HEK293 (cell line): ENCODE results near the gene CSPG4.

Source experiments
- CTCF ChIP-seq: fragments of 450-650 bp; formaldehyde crosslinking; IDR thresholded peaks from 2 replicates; pipeline ENCODE4 v1.5.1; 2016; ENCODE audit warnings: missing biosample characterization, missing genetic modification characterization
- ZNF138 ChIP-seq: fragments of 450-650 bp; formaldehyde crosslinking; IDR thresholded peaks from 2 replicates; pipeline ENCODE4 v1.5.1; 2016; ENCODE audit warnings: missing biosample characterization, missing genetic modification characterization, borderline replicate concordance
- ZNF26 ChIP-seq: fragments of 450-650 bp; formaldehyde crosslinking; IDR thresholded peaks from 2 replicates; pipeline ENCODE4 v1.5.1; 2016; ENCODE audit warnings: missing biosample characterization, missing genetic modification characterization
- ZNF513 ChIP-seq: fragments of 450-650 bp; IDR thresholded peaks from 2 replicates; pipeline ENCODE4 v1.5.1; 2018; ENCODE audit warnings: missing biosample characterization, missing genetic modification characterization
- ZNF792 ChIP-seq: fragments of 450-650 bp; formaldehyde crosslinking; IDR thresholded peaks from 2 replicates; pipeline ENCODE4 v1.5.1; 2016; ENCODE audit warnings: missing biosample characterization, missing genetic modification characterization

DNA sequence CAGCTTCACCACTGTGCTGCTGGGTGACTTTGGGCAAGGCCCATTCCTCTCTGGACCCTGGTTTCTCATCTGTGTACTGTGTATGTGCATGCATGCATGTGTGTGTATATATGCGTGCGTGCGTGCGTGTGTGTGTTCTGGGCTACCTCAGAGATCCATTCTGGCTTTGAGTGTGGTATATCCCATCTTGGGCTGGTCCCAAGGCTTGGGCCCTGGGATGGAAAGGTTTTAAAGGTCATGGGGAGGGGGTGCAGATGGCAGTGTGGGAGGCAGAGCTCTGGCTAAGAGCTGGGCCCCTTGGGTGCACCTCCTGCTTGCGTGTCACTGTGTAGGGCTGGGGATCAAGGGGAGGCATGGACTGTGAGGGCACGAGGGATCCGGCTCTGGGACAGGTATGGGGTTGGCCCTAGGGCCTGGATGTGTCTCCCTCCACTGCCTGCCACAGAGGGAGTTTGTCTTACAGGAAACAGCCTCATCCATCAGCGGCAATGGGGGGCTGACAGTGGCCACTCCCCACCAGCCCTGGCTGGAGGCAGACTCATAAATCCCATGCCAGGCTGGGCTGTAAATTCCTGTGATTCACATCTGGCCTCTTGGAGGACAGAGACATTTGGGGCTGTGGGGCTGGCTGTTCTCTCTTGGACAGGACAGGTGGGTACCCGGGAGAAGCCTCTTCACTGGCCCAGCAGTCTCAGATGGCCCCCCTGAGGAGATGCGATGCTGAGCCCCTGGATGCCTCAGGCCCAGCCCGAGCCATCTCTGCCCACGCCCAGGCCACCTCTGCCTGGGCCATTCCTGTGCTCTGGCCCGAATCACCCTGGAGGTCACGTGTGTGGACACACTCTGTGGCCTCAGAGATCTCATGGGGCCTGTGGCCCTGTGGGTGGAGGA is 21.4 kb upstream of the CSPG4 start:
- TF ChIP-seq ZNF792 = no peak
- no peak for TF ChIP-seq ZNF26
- no peak for TF ChIP-seq ZNF138 (tag by site-specific recombination)
- TF ChIP-seq ZNF513 (tag by site-specific recombination) = no peak
- no peak for TF ChIP-seq CTCF (tag by site-specific recombination)
